Measurements from ENCODE around the gene SPSB1.

GRCh38 chr1:9413877-9414213 lies 121.2 kb downstream of the SPSB1 start:
- TF ChIP-seq CTCF (IDR thresholded peaks at IDR 0.05) (no peak), POLR2A (IDR thresholded peaks at IDR 0.05) (no peak)

Measured in prostate gland (tissue), 2 donors.